Naive B cell (primary cell): ENCODE data around the gene GOLT1A. TPM values are rescaled to one million over a fixed set of nuclear protein-coding genes. Genes with fewer than 3 reads are reported as not detected.

ENCODE experiments used
- ATAC-seq, 2 donors: fragments of 150-1000 bp; cut with Tn5 transposase; 2 replicates each; pipeline ENCODE4 v1.10.0; 2021; ENCODE audit warnings: low read depth in 2 of 2, mild to moderate bottlenecking in 2 of 2, moderate library complexity in 2 of 2
- DNase-seq: peaks from one replicate; pipeline ENCODE4 v3.0.0; 2022
- H3K27ac Mint-ChIP-seq, 6 donors: one replicate each; pipeline ENCODE4 v1.8.0; 2020 to 2022; ENCODE audit warnings: mild to moderate bottlenecking in 6 of 6, mixed read lengths in 6 of 6, moderate library complexity in 5 of 6, inconsistent platforms in 2 of 6
- H3K27me3 Mint-ChIP-seq, 3 donors: one replicate each; pipeline ENCODE4 v1.8.0; 2021 to 2022; ENCODE audit warnings: mixed read lengths in 3 of 3, mild to moderate bottlenecking in 1 of 3
- H3K36me3 Mint-ChIP-seq, 2 donors: one replicate each; pipeline ENCODE4 v1.8.0; 2020 to 2022; ENCODE audit warnings: mixed read lengths in 2 of 2, inconsistent platforms in 1 of 2, mild to moderate bottlenecking in 1 of 2
- H3K4me1 Mint-ChIP-seq, 3 donors: one replicate each; pipeline ENCODE4 v1.8.0; 2020 to 2022; ENCODE audit warnings: mixed read lengths in 3 of 3, inconsistent platforms in 1 of 3, mild to moderate bottlenecking in 1 of 3, moderate library complexity in 1 of 3
- H3K4me3 Mint-ChIP-seq, 8 donors: one replicate each; pipeline ENCODE4 v1.8.0; 2020 to 2022; ENCODE audit warnings: mild to moderate bottlenecking in 8 of 8, mixed read lengths in 8 of 8, moderate library complexity in 8 of 8, inconsistent platforms in 2 of 8
- H3K9me3 Mint-ChIP-seq, 7 donors: one replicate each; pipeline ENCODE4 v1.8.0; 2020 to 2022; ENCODE audit warnings: mixed read lengths in 7 of 7, mild to moderate bottlenecking in 5 of 7, inconsistent platforms in 2 of 7, moderate library complexity in 1 of 7
- polyA plus RNA-seq, 6 donors: library from polyadenylated mRNA; unstranded; fragments of 300-500 nt; fragmentation: Illumina TruSeq; gene quantifications; one replicate each; pipeline ENCODE4 v1.2.3, GENCODE V29; 2021; ENCODE audit warnings: low read depth in 6 of 6

GOLT1A gene
- polyA plus RNA-seq, 6 donors from 2014 or later, result not detected

DNA sequence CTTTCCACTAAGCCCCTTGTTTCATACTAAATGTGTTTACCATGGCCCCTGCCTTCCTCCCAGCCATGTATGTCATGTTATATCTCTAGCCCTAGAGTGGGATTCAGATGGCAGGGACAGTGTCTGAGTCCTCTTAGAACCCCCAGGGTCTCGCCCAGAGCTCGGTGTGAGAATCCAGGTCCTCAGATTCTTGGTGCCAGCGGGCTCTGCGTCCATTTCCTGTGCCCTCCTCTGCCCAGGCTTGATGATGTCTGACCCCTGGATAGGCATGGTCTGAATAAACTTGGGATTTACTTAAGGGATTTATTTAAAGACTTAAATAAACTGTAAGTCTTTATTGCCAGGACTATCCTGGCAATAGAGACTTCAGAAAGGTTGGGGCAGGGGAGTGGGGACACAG lies 11.3 kb downstream of the GOLT1A start:
- H3K27ac Mint-ChIP-seq, result no peak overlapping the region
- no peaks in the 10 kb centered on the region for H3K9me3 Mint-ChIP-seq
- ATAC-seq, result no peak
- DNase-seq, result no peak
- H3K27me3 Mint-ChIP-seq, result peaks cover 27 to 62% (median 56%) of the 10 kb centered on the region in 3 donors
- no peak overlapping the region for H3K4me3 Mint-ChIP-seq
- H3K4me1 Mint-ChIP-seq, result peaks cover 0 to 4% (median 0%) of the 10 kb centered on the region in 3 donors
- H3K36me3 Mint-ChIP-seq, result no peaks in the 10 kb centered on the region

DNA sequence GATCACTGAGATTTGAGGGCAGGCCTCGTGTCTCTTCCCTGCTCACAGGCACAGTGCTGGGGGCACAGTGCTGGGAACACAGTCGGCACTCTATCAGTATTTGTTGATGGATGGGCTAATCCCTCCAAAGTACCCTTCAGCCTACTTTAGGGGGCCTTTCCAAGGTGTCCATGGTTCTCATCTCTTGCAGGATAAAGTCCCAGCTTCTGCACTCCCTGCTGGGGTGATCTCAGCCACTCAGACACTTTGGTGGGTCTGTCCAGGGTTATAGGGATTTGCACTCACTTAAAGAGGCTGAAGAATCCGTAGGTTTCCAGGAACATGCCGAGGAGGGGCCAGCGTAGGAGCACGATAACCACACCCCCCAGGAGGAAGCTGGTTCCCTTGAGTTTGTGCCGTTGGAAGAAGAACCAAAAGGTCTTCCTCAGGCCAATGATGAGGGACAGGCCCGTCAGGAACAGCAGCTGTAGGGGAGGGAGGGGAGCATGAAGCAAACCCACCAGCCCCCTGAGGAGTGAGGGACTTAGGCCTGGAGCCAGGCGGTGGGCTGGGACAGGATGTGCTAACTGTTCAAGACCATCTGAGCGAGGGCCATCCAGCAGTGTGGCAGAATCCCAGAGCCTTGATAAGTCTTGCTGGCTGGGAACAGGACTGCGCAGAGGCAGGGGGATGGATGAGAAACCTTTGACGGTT lies 12.3 kb downstream of the GOLT1A start:
- no peaks in the 10 kb centered on the region for H3K36me3 Mint-ChIP-seq
- H3K4me1 Mint-ChIP-seq, result no peaks in the 10 kb centered on the region
- H3K9me3 Mint-ChIP-seq, result no peaks in the 10 kb centered on the region
- peaks cover 21 to 54% (median 49%) of the 10 kb centered on the region in 3 donors for H3K27me3 Mint-ChIP-seq
- H3K27ac Mint-ChIP-seq, result no peak overlapping the region
- DNase-seq (no peak), ATAC-seq (no peak)
- no peak overlapping the region for H3K4me3 Mint-ChIP-seq

GRCh38 chr1:204199579-204199978 lies 14.2 kb downstream of the GOLT1A start:
- no peak overlapping the region for H3K27ac Mint-ChIP-seq
- ATAC-seq, result no peak
- peaks cover 0 to 4% (median under 1%) of the 10 kb centered on the region in 3 donors for H3K4me1 Mint-ChIP-seq
- DNase-seq, result no peak
- H3K4me3 Mint-ChIP-seq, result no peak overlapping the region
- peaks cover 17 to 35% (median 33%) of the 10 kb centered on the region in 3 donors for H3K27me3 Mint-ChIP-seq
- H3K36me3 Mint-ChIP-seq, result no peaks in the 10 kb centered on the region
- no peaks in the 10 kb centered on the region for H3K9me3 Mint-ChIP-seq

DNA sequence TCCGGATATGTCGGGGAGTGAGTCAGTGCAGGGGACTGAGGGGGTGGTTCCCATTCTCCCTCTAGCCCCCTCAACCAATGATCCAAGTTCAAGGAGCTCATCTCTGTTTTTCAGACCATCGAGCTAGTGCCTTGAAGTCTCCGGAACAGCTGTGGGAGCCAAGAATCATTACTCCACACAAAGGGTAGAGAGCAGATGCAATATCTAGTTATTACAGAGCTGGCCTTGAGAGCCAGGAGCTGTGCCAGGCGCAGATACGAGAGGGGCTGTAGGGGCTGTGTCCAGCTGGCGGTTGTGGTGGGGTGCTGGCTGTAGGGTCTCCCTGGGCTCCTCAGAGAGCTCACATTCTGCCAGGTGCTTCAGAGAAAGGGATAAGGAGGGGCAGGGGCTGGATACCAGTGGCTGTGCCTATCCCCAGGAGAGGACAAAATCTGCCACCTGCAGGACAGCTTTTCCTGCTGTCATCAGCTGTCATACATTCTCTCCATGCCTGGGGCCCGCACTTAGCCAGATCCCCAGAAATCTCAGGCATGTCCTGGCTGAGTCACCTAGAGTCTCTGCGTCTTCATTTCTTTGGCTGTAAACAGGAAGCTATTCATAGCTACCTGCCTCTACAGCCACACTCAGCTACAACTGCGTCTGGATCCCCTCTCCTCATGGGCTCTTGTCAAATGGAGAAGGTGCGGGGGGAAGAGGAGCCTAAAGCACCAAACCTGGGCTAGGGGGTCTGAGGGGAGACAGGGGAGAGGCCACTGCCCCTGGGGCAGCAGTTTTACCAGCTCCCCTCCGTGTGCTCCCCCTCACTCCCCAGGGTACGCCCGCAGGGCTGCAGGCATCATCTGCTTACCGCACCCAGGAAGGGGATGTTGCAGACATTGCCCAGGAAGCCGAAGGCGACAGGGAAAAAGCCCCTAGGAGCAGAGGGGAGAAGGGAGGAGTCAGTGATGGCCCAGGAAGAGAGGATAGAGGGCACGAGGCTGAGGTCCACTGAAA lies 15.1 kb downstream of the GOLT1A start:
- no peak for ATAC-seq
- H3K36me3 Mint-ChIP-seq, result no peaks in the 10 kb centered on the region

DNA sequence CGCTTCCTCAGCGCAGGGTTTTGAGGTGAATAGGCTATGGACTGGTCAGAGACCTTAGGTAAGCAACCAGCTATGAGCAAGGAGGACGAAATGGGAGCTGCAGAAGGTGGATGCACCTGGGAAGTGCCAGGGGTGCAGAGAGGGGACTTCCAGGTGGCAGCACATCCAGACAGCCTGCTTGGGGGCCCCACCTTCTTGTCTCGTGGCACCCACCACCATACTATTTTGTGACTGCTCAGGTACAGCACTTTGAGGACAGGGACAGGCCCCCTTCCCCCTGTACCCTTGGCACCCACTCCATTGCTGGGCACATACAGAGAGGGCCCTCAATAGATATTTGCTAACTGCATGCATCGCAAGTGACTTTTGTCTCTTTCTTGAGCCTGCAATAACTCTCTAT lies 16.7 kb downstream of the GOLT1A start:
- ATAC-seq, result no peak

More for the DNA sequence above, 15.1 kb downstream of the GOLT1A start:
- H3K4me1 Mint-ChIP-seq, result peaks cover 0 to 4% (median 1%) of the 10 kb centered on the region in 3 donors
- H3K9me3 Mint-ChIP-seq, result no peaks in the 10 kb centered on the region
- H3K4me3 Mint-ChIP-seq, result peak overlapping the region in 1 of 8 donors; percentile 33
- peaks cover 7 to 27% (median 26%) of the 10 kb centered on the region in 3 donors for H3K27me3 Mint-ChIP-seq
- DNase-seq, result no peak
- H3K27ac Mint-ChIP-seq, result no peak overlapping the region

GRCh38 chr1:204196068-204196795 lies 17.6 kb downstream of the GOLT1A start, which contains the start of gene KISS1:
Gene KISS1, minus strand, starts transcription at chr1:204196491. Its CDS starts 3,615 bp downstream, at chr1:204192876.
- H3K4me1 Mint-ChIP-seq, result peaks cover 0 to 4% (median 1%) of the 10 kb centered on the region in 3 donors
- peak within 1 kb of the TSS in 1 of 6 donors; percentile 34 for H3K27ac Mint-ChIP-seq
- no peak for DNase-seq
- H3K4me3 Mint-ChIP-seq, result no peak within 1 kb of the TSS
- H3K27me3 Mint-ChIP-seq, result peaks cover 15 to 23% (median 19%) of the 10 kb centered on the region in 3 donors
- ATAC-seq, result no peak
- no peaks in the 10 kb centered on the region for H3K36me3 Mint-ChIP-seq
- no peaks in the 10 kb centered on the region for H3K9me3 Mint-ChIP-seq

More for the DNA sequence above, 16.7 kb downstream of the GOLT1A start:
- Mint-ChIP-seq H3K27ac (no peak overlapping the region), H3K4me3 (no peak overlapping the region), H3K27me3 (peaks cover 12 to 21% (median 20%) of the 10 kb centered on the region in 3 donors), H3K9me3 (no peaks in the 10 kb centered on the region), H3K4me1 (peaks cover 0 to 4% (median 1%) of the 10 kb centered on the region in 3 donors), H3K36me3 (no peaks in the 10 kb centered on the region)
- DNase-seq, result no peak

- Mint-ChIP-seq H3K27me3 (peaks cover 18 to 24% (median 23%) of the 10 kb centered on the region in 3 donors), H3K4me3 (peak overlapping the region in 1 of 8 donors; percentile 48), H3K4me1 (peaks cover 0 to 4% (median 2%) of the 10 kb centered on the region in 3 donors), H3K9me3 (no peaks in the 10 kb centered on the region), H3K27ac (peak overlapping the region in 1 of 6 donors; percentile 32), H3K36me3 (no peaks in the 10 kb centered on the region)
- DNase-seq (no peak), ATAC-seq (no peak)
Measured at GRCh38 chr1:204194771-204195170, 19.0 kb downstream of the GOLT1A start.

DNA sequence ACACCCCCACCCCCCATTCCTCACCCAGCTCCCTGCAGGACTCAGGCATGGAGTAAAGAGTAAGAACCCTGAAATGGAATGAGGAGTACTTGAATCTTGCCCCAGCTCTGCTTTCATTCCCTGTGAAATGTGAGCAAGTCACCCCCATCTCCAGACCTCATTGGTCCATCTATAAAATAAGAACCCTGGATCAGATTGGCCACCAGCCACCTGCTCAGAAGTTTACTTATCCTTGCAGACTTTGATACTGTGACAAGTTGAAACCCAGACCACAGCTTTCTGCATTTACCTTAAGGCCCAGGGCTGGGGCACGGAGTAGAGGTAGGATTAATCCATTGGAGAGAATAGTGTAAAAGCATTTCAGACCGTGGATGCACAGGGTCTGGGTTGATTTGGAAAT lies 19.7 kb downstream of the GOLT1A start:
- ATAC-seq, result no peak
- peaks cover 24 to 29% (median 29%) of the 10 kb centered on the region in 3 donors for H3K27me3 Mint-ChIP-seq
- no peak for DNase-seq
- peaks cover 5 to 9% (median 7%) of the 10 kb centered on the region in 3 donors for H3K4me1 Mint-ChIP-seq
- no peaks in the 10 kb centered on the region for H3K9me3 Mint-ChIP-seq
- no peak overlapping the region for H3K4me3 Mint-ChIP-seq
- H3K36me3 Mint-ChIP-seq, result no peaks in the 10 kb centered on the region
- no peak overlapping the region for H3K27ac Mint-ChIP-seq

DNA sequence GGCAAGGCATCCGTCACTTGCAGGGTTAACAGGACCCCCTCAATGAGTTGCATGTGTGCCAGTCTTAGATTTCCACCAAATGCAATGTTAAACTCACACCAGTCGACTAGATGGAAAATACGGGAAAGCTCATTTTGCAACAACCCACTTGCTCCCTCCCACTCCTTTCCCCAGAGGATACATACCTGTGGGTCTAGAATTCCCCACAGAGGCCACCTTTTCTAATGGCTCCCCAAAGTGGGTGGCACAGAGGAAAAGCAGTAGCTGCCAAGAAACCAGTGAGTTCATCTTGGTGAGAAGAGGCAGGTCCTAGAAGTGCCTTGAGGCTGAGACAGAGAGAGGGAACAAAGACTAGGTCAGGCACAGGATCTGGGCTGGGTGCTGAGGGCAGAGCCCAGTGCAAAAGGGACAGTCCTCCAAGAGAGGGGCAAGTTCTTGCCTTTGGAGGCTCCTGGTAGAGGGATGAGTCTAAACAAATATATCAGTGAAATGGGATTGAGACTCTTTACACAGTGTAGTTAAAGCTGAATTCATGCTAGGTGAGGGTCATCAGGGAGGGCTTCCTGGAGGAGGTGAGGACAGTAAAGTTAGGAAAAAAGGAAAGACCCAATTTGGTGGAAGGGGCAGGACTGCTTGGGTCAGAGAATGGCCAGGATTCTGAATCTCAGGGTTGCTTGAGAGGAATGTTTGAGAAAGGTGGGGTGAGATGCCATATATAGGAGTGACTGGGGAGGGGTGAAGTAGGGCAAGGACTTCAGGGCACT lies 21.0 kb downstream of the GOLT1A start:
- peaks cover 6 to 9% (median 7%) of the 10 kb centered on the region in 3 donors for H3K4me1 Mint-ChIP-seq
- DNase-seq (no peak), ATAC-seq (no peak)
- H3K4me3 Mint-ChIP-seq, result peak overlapping the region in 2 of 8 donors; percentile 0 to 23
- H3K36me3 Mint-ChIP-seq, result no peaks in the 10 kb centered on the region
- H3K9me3 Mint-ChIP-seq, result no peaks in the 10 kb centered on the region
- peaks cover 37 to 43% (median 37%) of the 10 kb centered on the region in 3 donors for H3K27me3 Mint-ChIP-seq
- H3K27ac Mint-ChIP-seq, result no peak overlapping the region

DNA sequence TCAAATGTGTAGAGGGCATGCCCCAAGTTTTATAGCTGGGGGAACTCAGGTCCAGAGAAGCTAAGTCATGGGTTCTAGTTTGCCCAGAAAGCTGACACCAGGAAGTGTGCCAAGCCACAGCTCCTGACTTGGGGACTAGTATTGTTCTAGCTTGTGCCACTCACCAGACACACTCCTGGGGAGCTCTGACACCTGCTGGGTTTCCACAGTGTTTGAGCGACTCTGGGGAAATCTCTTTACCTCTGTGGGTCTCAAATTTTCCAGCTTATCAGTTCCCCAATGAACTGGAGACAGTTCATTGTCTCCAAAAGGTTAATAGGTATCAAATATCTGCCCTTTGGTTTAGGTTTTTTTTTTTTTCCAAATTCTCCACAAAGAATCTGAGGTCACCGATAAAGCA lies 21.7 kb downstream of the GOLT1A start:
- Mint-ChIP-seq H3K36me3 (peaks cover 0 to 3% of the 10 kb centered on the region in 2 donors), H3K4me3 (no peak overlapping the region), H3K27me3 (peaks cover 43 to 50% (median 45%) of the 10 kb centered on the region in 3 donors), H3K4me1 (peaks cover 6 to 10% (median 7%) of the 10 kb centered on the region in 3 donors), H3K9me3 (no peaks in the 10 kb centered on the region), H3K27ac (no peak overlapping the region)
- ATAC-seq, result no peak
- no peak for DNase-seq

DNA sequence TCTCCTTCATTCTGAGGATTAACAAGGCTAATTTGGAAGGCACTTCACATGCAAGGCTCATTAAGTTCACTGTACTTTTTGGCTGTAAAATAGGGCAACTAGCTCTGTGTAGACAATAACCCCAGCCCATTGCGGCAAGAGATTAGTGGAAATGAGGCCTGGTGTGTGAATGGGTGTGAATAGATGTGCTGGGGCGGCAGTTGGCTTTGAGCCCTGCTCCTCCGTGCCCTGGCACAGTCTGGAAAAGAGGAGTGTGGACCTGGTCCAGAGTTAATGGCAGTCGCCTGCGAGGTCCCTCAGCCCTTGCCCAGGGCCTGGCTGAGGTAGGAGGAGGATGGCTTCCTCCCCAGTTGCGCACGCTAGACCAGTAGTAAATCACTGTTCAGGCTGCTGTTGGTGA lies 22.3 kb downstream of the GOLT1A start:
- Mint-ChIP-seq H3K27me3 (peaks cover 46 to 56% (median 51%) of the 10 kb centered on the region in 3 donors), H3K4me3 (peak overlapping the region in 1 of 8 donors; percentile 43), H3K27ac (peak overlapping the region in 1 of 6 donors; percentile 19), H3K4me1 (peaks cover 6 to 12% (median 7%) of the 10 kb centered on the region in 3 donors), H3K36me3 (peaks cover 0 to 8% of the 10 kb centered on the region in 2 donors), H3K9me3 (no peaks in the 10 kb centered on the region)
- DNase-seq (no peak), ATAC-seq (no peak)
